Endodermal cell (in vitro differentiated cells): ENCODE measurements around the gene PMEPA1. TPM values are rescaled to one million over a fixed set of nuclear protein-coding genes. Genes with fewer than 3 reads are reported as not detected.
A peak's percentile ranks its signal among the peaks of the same experiment; 100 is the strongest.

Experiments
- DNase-seq: peaks from one replicate; pipeline ENCODE4 v3.0.0-alpha.2; 2017
- H3K27ac ChIP-seq: 2 replicates; pipeline ENCODE4 v1.5.1; 2013; ENCODE audit warnings: mild to moderate bottlenecking, low read depth, low read length, moderate library complexity
- H3K27me3 ChIP-seq: 2 replicates; pipeline ENCODE4 v1.6.1; 2013; ENCODE audit warnings: mild to moderate bottlenecking, low read length, moderate library complexity; ENCODE audit not compliant: insufficient read depth, control insufficient read depth, poor library complexity, severe bottlenecking
- H3K36me3 ChIP-seq: 2 replicates; pipeline ENCODE4 v1.7.0; 2013; ENCODE audit warnings: mild to moderate bottlenecking, low read length, moderate library complexity; ENCODE audit not compliant: control insufficient read depth, insufficient read depth
- H3K4me1 ChIP-seq: one replicate; pipeline ENCODE4 v1.7.0; 2013; ENCODE audit warnings: low read length; ENCODE audit not compliant: control insufficient read depth, insufficient read depth
- H3K4me3 ChIP-seq: 2 replicates; pipeline ENCODE4 v1.5.1; 2013; ENCODE audit warnings: mild to moderate bottlenecking, low read length, moderate library complexity
- H3K9ac ChIP-seq: 2 replicates; pipeline ENCODE4 v1.6.1; 2013; ENCODE audit warnings: mild to moderate bottlenecking, low read length, moderate library complexity; ENCODE audit not compliant: poor library complexity, severe bottlenecking; ENCODE audit errors: extremely low read depth
- H3K9me3 ChIP-seq: 2 replicates; pipeline ENCODE4 v1.6.1; 2013; ENCODE audit warnings: mild to moderate bottlenecking, low read length, moderate library complexity; ENCODE audit not compliant: control insufficient read depth
- H3K27ac Mint-ChIP-seq: 2 replicates; pipeline ENCODE4 v1.8.0; 2020; ENCODE audit warnings: mixed read lengths
- H3K27me3 Mint-ChIP-seq: 2 replicates; pipeline ENCODE4 v1.8.0; 2021; ENCODE audit warnings: mild to moderate bottlenecking, mixed read lengths; ENCODE audit not compliant: insufficient read depth
- H3K36me3 Mint-ChIP-seq: 2 replicates; pipeline ENCODE4 v1.8.0; 2020; ENCODE audit warnings: low read depth, mixed read lengths
- H3K4me1 Mint-ChIP-seq: 2 replicates; pipeline ENCODE4 v1.8.0; 2020; ENCODE audit warnings: mixed read lengths
- H3K4me3 Mint-ChIP-seq: 2 replicates; pipeline ENCODE4 v1.8.0; 2020; ENCODE audit warnings: mild to moderate bottlenecking, moderate library complexity, mixed read lengths
- H3K9me3 Mint-ChIP-seq: 2 replicates; pipeline ENCODE4 v1.8.0; 2020; ENCODE audit warnings: mild to moderate bottlenecking, mixed read lengths
- CTCF ChIP-seq: fragments of 200-600 bp; sonication (generic); conservative IDR thresholded peaks from 2 replicates; pipeline ENCODE4 v1.5.0; 2021; ENCODE audit warnings: antibody characterized with exemption, mild to moderate bottlenecking
- WGBS, 2 experiments: methylation state at CpG; one replicate each; pipeline versions ENCODE4 v1.1.5 to v1.1.7; 2013; ENCODE audit warnings: missing lambda C conversion rate in 2 of 2, mixed read lengths in 1 of 2; ENCODE audit not compliant: insufficient coverage in 1 of 2, insufficient read length in 1 of 2; 5-methylcytosine and 5-hydroxymethylcytosine counted together
- total RNA-seq, 2 donors: library from RNA; stranded (reverse); fragmentation: NEBNext Ultra II Directional in 1 of 2; extraction: Animal tissue kit (Norgen Biotek cat#: 25700) in 1 of 2; gene quantifications; 2 replicates in 1 of 2; 3 replicates in 1 of 2; pipeline ENCODE4 v1.2.1, GENCODE V29; 2021

Gene PMEPA1
- total RNA-seq, 2 donors from 2014 or later: 18.8 to 37.4 TPM

GRCh38 chr20:57684808-57685140 lies 25.0 kb downstream of the PMEPA1 start:
- WGBS, 2 experiments: 58 to 84% methylated on average over 3 to 5 of the region's 5 CpGs
- H3K4me1 Mint-ChIP-seq: peaks cover 57% of the 10 kb centered on the region
- Histone ChIP-seq H3K9me3 (no peaks in the 10 kb centered on the region), H3K4me1 (peaks cover 11% of the 10 kb centered on the region), H3K27ac (peak overlapping the region; percentile 100), H3K4me3 (no peak overlapping the region), H3K36me3 (peaks cover 55% of the 10 kb centered on the region), H3K27me3 (no peaks in the 10 kb centered on the region), H3K9ac (no peak overlapping the region)
- H3K36me3 Mint-ChIP-seq: peaks cover 6% of the 10 kb centered on the region
- H3K4me3 Mint-ChIP-seq: no peak overlapping the region
- no peaks in the 10 kb centered on the region for H3K27me3 Mint-ChIP-seq
- no peaks in the 10 kb centered on the region for H3K9me3 Mint-ChIP-seq
- no peak for TF ChIP-seq CTCF
- H3K27ac Mint-ChIP-seq: peak overlapping the region; percentile 81
- DNase-seq: no peak

GRCh38 chr20:57683881-57684807 lies 25.7 kb downstream of the PMEPA1 start:
- WGBS, 2 experiments: 60 to 74% methylated on average over 8 to 26 of the region's 26 CpGs
- peaks cover 10% of the 10 kb centered on the region for H3K36me3 Mint-ChIP-seq
- no peak for DNase-seq
- H3K27me3 ChIP-seq: no peaks in the 10 kb centered on the region
- peaks cover 60% of the 10 kb centered on the region for H3K36me3 ChIP-seq
- no peaks in the 10 kb centered on the region for H3K9me3 ChIP-seq
- no peak overlapping the region for H3K9ac ChIP-seq
- peaks cover 11% of the 10 kb centered on the region for H3K4me1 ChIP-seq
- peaks cover 61% of the 10 kb centered on the region for H3K4me1 Mint-ChIP-seq
- H3K27ac ChIP-seq: peak overlapping the region; percentile 100
- H3K27ac Mint-ChIP-seq: peak overlapping the region; percentile 79
- no peak overlapping the region for H3K4me3 Mint-ChIP-seq
- no peak for TF ChIP-seq CTCF
- no peaks in the 10 kb centered on the region for H3K27me3 Mint-ChIP-seq
- H3K4me3 ChIP-seq: no peak overlapping the region
- H3K9me3 Mint-ChIP-seq: no peaks in the 10 kb centered on the region

- Histone ChIP-seq H3K4me1 (peaks cover 11% of the 10 kb centered on the region), H3K27ac (peak overlapping the region; percentile 100), H3K9ac (no peak overlapping the region), H3K9me3 (no peaks in the 10 kb centered on the region), H3K27me3 (no peaks in the 10 kb centered on the region), H3K36me3 (peaks cover 56% of the 10 kb centered on the region), H3K4me3 (no peak overlapping the region)
- Mint-ChIP-seq H3K27me3 (no peaks in the 10 kb centered on the region), H3K27ac (peak overlapping the region; percentile 79), H3K9me3 (no peaks in the 10 kb centered on the region), H3K4me3 (no peak overlapping the region), H3K4me1 (peaks cover 65% of the 10 kb centered on the region), H3K36me3 (peaks cover 13% of the 10 kb centered on the region)
- no peak for TF ChIP-seq CTCF
- WGBS, 2 experiments: 93% methylated on average over 6 of the region's 7 CpGs; no CpG with 5 or more reads in 1 of the 2 experiments
- DNase-seq: no peak
Measured at GRCh38 chr20:57683287-57683686, 26.5 kb downstream of the PMEPA1 start.
